GM19452 (cell line): ENCODE data around the gene KLHDC9.
"Not testable (repeated sequence)": the region's sequence is repeated elsewhere in the genome, so short reads cannot be mapped to it uniquely, and the experiment has no call there.

ENCODE experiments used
- ATAC-seq: cut with Tn5 transposase; IDR thresholded peaks from one replicate; pipeline ENCODE4 v1.9.1; 2021; ENCODE audit not compliant: unreplicated experiment

Gene KLHDC9

DNA sequence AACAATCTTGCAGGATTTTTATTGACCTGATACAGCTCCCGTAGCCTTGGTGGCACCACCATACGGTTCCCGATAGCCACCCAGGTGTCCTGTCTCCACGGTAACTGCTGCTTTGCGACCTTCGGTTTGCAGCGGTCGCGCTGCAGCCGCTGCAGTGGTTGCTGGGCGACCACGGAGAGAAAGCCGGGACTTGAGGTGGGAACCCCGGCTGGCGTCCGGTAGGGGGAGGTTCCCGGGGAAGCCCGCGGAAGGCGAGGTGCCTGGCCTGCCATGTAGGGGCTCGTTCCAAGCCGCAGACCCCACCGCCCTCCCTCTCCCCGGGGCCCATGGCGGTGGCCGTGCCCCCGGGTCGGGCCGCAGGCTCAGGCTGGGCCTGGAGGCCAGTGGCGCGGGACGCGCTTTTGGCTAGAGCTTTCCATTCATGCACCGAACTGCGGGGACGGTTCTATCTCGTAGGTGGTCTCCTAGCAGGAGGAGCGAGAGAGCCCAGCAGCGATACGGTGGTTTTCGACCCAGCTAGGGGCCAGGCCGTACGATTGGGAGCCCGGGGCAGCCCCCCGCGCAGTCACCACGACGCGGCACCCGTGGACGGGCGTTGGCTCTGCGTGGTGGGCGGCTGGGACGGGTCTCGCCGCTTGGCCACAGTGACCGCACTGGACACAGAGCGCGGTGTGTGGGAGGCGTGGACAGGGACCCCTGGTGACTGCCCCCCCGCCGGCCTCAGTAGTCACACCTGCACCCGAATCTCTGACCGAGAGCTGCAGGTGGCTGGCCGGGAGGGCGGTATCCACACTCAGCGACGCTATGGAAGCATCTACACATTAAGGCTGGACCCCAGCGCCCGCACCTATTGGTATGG, at the start of gene KLHDC9:
TSS of gene KLHDC9 (plus strand) at position 152 of the 859 bp plus-strand sequence. CDS start at position 327, 175 bp downstream.
- peak; percentile 77 for ATAC-seq

GRCh38 chr1:161048949-161049722, 49.0 kb upstream of the KLHDC9 start:
- no peak for ATAC-seq

DNA sequence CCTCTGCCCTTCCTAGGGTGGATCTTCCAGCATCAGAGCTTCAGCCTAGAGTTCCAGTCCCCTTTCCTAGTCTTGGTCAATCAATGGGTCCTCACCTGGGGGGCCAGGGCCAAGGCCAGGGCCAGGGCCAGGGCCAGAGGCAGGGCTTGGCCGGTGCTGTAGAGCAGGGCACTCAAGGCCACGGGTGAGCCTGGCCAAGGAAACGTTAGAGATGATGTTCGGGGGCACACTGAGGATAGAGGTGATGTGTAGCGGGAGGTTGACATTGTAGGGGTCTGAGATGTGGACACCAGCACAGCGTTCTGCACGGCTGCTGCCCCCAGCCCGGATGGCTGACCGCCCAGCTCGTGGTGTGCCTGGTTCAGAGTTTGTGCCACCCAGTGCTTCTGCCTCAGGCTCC, 46.9 kb upstream of the KLHDC9 start:
- ATAC-seq = no peak

DNA sequence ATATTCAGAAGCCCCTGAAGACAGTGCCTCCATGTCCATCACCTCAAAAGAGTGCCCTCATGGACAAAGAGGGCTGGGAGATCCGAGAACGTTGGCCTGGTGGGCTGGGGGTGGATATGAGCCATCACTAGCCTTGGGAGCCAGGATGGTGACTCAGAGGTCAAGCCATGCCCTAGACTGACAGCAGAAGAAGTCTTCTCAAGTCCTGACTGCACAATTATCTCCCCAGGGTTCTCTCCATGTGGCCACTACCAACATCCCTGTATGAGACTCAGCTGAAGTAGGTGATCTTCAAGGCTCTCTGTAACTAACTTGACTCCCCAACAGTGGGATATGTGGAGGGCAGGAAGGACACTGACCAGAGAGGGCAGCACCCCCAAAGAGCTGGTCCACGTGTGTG, 45.3 kb upstream of the KLHDC9 start:
- no peak for ATAC-seq

DNA sequence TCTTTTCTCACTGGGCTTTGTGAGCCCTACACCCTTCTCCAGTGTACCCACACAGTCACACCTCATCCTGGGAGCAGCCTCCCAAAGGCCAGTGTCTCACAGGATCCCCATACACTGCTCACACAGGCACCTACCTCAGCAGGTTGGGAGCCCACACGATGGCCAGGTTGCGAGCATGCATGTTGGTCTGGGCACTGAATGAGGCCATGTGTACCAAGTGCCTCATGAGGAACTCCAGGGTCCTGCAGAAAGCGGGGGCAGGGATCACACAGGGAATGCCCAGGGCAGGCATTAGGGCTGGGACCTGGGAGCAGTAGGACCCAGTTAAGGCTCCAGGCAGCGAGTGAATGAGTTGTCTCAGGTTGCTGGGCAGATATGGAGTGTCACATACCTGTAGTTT, 43.9 kb upstream of the KLHDC9 start:
- no peak for ATAC-seq

GRCh38 chr1:161054805-161055204, 43.4 kb upstream of the KLHDC9 start:
- ATAC-seq = no peak

DNA sequence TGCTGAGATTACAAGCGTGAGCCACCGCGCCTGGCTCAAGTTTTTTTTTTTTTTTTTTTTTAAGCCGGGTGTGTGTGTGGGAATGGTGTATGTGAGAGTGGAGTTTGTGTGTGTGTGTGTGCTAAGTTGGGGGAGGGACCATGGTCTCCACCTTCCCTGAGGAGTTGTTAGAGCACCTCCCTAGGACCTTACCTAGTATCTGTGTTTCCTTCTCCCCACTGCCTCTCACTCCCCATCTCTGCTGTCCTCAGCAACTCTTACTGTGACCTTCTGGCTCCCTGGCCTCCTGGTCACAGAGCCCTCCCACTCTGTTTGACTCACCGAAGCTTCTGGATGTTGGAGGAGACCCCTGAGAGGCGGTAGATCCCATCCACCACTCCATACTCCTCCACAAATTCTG, 38.9 kb upstream of the KLHDC9 start:
- ATAC-seq = no peak

GRCh38 chr1:161061419-161061818, 36.7 kb upstream of the KLHDC9 start:
- no peak for ATAC-seq

DNA sequence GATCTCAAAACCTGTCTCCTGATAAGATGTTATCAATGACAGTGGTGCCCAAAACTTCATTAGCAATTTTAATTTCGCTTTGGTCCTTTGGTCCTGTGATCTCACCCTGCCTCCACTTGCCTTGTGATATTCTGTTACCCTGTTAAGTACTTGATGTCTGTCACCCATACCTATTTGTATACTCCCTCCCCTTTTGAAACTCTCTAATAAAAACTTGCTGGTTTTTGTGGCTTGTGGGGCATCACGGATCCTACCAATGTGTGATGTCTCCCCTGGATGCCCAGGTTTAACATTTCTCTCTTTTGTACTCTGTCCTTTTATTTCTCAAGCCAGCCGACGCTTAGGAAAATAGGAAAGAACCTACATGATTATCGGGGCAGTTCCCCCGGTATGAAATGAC, 34.2 kb upstream of the KLHDC9 start:
- not testable (repeated sequence) for ATAC-seq

GRCh38 chr1:161065681-161066080, 32.5 kb upstream of the KLHDC9 start:
- not testable (repeated sequence) for ATAC-seq

DNA sequence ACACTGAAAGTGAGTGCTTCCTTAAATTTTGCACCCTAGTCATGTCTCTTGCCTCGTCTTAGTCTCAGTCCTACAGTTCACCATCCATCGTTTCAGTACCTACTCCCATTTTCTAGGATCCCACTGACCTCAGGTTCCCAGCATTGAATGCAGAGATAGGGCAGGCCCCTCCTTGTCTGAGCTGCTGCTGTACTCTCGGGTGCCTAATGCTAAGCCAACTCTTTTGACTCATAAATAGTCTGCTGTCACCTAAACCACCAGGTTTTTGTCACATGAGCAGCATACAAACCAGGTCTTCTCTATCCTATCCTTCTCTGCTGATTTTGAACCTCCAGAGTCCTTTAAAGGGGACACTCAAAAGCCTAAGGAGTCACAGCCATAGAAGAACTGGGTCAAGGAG, 31.5 kb upstream of the KLHDC9 start:
- no peak for ATAC-seq

DNA sequence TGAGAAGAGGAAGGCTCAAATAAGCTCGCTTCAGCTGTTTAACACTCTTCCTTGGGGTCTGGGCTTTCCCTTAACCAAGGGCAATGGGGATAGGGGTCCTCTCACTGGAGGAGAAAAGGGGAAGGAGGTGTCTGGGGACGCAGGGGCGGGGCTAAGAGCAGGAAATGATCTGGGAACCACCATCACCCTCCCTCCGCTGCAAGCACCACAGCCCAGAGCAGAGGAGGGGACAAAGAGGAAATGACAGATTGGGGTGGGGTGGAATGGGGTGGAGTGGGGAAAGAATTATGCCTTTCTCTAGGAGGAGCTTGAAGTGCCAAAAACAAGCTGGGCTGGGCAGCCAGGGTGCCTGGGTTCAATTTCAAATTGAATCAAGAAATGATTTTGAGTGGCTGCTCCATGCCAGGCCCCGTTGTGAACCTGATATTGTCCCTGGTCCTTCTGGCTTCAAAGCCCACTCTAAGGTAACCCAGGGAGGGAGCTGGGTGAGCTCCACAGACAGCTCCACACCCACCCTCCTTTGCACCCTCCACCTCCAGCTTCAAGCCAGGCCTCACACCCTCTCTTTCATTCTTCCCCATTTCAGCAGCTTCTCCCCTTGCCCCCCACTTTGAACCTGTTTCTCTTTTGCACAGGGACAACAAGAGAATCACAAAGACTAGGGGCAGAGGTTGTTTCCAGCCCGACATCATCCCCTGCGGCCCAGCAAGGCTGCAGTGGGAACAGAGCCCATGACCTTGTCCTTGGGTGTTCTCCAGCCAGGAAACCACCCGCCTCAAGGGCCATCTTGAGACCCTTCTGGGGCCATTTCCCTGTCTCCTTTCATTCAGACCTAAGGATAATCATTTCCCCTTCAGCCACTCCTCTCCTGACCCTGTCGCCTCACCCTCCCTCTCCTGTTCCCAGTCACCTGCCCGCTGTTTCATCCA, 29.6 kb upstream of the KLHDC9 start:
- ATAC-seq = peak; percentile 53

DNA sequence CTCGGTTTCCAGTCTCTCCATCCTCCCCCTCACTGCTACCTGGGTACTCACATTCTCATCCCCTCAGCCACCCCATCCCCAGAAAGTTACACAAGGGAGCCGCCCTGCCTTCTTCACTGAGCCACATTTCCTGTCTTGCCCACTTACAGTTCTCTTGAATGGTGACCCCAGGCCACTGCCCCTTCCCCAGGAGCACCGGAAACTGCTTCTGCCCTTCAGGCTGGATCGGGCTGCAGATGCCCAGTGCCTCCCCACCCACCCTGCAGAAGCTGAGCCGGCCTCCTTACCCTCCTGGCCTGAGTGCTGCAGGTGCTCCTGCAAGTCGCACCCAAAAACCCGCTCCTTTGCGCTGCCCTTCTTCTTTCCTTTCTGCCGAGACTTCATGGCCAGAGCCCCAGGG, 28.9 kb upstream of the KLHDC9 start:
- ATAC-seq = peak; percentile 4

DNA sequence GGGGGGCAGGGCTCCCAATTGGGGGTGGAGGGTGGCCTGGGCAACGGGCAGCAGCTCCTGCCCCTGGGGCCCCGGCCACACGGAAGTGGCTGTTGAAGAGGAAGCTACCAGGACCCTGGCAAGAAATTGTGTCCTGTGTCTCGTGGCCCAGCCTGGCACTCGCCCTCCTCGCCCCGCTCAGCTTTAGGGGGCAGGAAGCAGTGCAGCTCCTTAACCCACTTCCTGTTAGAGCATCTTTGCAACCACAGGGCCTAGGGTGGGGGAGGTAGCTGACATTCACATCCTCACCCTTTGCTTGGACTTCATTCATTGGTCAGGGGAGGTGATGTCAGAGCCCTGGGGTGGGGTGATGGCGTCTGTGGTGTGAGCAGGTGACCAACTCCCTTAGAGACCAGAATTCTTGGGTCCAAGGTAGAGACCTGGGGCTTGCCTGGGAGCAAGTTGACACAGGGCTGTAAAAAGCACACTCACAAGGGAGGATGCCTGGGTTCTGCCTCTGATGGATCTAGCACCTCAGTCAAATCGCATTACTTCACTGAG, 28.4 kb upstream of the KLHDC9 start, which contains the start of gene ARHGAP30:
TSS of gene ARHGAP30 (minus strand) at position 161 of the 540 bp plus-strand sequence. CDS start 267 bp downstream, outside the sequence.
- ATAC-seq = peak; percentile 89

DNA sequence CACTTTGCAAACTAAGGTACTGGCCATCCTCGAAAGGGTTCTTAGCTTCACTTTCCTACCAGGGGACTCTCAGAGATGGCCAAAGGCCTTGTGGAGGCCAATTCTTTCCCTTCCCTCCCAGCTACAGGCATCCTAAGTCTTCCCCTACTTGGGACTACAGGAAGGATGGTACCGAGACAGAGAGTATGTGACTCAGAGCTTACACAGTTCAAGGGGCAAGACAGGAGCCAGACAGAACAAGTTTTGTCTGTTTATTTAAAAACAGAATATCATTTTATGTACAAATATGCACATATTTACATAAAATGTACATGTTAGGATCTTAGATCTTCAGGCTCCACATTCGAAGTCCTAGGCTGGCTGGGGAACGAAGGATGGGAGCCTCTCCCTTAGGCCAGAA, 27.4 kb upstream of the KLHDC9 start:
- ATAC-seq = no peak

GRCh38 chr1:161071886-161072371, 26.2 kb upstream of the KLHDC9 start:
- no peak for ATAC-seq

DNA sequence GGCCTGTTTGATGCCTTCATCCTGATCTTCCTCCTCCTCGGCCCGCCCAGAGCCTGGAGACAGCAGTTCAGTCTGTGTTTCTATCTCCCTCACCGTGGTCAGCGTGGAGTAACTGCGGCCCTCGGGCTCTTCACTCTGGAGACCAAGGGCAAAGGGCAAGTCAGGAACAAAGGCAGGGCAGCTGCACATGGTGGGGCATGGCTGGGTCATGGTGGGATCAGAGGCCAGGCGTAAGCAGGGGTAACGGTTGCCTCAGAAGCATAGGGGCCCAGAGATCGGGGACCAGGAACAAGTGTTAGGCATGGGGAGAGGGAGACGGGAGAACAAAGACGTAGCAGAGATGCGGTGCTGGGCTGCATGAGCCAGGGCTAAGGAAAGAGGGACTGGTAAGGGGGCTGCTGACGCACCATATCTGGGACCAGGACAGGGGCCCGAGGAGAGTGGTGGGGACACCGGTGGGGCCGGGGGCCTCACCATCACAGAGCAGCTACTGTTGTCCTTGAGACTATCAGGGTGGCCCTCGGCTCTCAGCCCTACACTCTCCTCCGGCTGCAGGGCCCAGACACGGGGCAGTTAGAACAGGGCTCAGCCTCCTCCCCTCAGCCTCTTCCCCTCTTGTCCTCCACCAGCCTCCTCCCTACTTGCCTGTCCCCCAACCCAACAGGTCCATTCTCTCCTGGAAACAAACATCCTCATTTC, 25.3 kb upstream of the KLHDC9 start:
- no peak for ATAC-seq

GRCh38 chr1:161073474-161074121, 24.6 kb upstream of the KLHDC9 start:
- ATAC-seq = no peak

DNA sequence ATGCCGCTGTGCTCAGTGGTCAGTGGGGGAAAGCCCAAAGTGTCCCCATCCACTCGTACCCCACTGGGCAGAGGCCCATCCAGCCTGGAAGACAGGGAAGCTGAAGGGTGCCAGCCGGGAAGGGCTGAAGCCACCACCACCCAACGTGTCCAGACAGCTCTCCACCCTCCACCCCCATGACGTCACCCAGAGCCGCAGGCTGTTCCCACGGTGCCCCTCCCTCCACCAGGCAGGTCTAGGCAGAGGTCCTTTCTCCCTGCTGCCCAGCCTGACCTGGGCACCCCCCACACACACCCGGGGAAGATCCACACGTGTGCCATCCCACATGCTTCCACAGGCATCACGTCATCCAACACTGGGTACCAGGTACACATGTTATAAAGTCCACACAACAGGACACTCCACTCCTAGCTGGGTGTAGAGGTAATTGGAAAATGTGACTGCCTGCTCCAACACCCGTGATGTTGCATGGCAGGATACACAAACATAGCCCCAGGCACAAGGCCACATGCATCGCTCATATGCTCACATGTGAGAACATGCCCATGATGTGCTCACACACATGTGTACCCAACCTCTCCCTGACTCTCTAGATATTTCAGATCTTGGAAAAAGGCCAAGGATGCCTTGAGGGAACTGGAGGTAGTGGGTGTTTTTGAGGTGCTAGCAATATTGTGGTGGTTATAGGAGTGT, 23.3 kb upstream of the KLHDC9 start:
- no peak for ATAC-seq
